Measurements from ENCODE around the gene LACRT. TPM values are rescaled to one million over a fixed set of nuclear protein-coding genes. Genes with fewer than 3 reads are reported as not detected.

The LACRT gene
- not detected for total RNA-seq
- not detected for polyA plus RNA-seq (2013, experiment 1 of 2)
- not detected for polyA plus RNA-seq (2013, experiment 2 of 2)
- 0 to 0.06 (median 0) reads per million in 172 experiments for total RNA-seq

- no peaks in the 10 kb centered on the region for H3K4me1 ChIP-seq (ENCODE audit: insufficient read depth, low read length)
- POLR2A ChIA-PET: no interaction called here
These were observed at the start of gene LACRT for GRCh38 chr12:54634795-54635194. TSS of gene LACRT (minus strand) at chr12:54634895. CDS start at chr12:54634841, 54 bp downstream.

DNA sequence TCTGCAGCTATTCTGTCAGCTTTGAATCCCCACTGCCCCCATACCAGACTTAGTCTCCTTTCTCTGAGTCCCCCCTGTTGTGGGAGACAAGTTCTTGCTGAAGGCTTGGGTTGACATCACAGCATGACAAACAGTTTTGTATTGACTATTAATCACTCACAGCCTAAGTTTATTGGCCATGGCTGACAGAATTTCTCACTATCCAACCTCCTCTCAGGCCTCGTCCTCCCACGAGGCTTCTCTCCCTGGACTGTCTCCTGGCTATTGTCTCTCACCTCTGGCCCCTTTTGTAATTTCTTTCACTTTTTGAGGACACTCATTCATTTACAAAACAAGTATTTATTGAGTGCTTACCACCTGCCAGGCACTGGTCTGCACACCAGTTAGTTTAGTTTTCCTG is 48.7 kb upstream of the LACRT start:
- CTCF ChIA-PET: no interaction called here
- Mint-ChIP-seq H3K4me1 (ENCODE audit: low read depth) (no peaks in the 10 kb centered on the region), H3K27ac (no peak overlapping the region), H3K4me3 (no peak overlapping the region), H3K27me3 (peaks cover 84% of the 10 kb centered on the region), H3K36me3 (ENCODE audit: low read depth) (no peaks in the 10 kb centered on the region), H3K9me3 (no peaks in the 10 kb centered on the region)
- POLR2A ChIA-PET: no interaction called here
- Histone ChIP-seq H3K27ac (ENCODE audit: low read depth in 1 of 2, low read length in 2 of 2) (no peak overlapping the region), H3K9me3 (ENCODE audit: control insufficient read depth in 1 of 2, insufficient read depth in 1 of 2, low read length in 2 of 2) (peaks cover 0 to 6% of the 10 kb centered on the region in 2 experiments), H3K4me1 (ENCODE audit: insufficient read depth, low read length) (no peaks in the 10 kb centered on the region), H3K36me3 (ENCODE audit: insufficient read depth, low read length) (no peaks in the 10 kb centered on the region), H3K4me3 (ENCODE audit: low read length) (no peak overlapping the region), H3K27me3 (ENCODE audit: control insufficient read depth in 1 of 2, insufficient read depth in 2 of 2, low read length in 2 of 2) (peaks cover 26 to 35% of the 10 kb centered on the region in 2 experiments)
- ATAC-seq (ENCODE audit: poor library complexity) (no peak), DNase-seq (no peak)
- intact Hi-C loops (cut with DNase I, micrococcal nuclease): no loop called here
- TF ChIP-seq, protein P1, sequence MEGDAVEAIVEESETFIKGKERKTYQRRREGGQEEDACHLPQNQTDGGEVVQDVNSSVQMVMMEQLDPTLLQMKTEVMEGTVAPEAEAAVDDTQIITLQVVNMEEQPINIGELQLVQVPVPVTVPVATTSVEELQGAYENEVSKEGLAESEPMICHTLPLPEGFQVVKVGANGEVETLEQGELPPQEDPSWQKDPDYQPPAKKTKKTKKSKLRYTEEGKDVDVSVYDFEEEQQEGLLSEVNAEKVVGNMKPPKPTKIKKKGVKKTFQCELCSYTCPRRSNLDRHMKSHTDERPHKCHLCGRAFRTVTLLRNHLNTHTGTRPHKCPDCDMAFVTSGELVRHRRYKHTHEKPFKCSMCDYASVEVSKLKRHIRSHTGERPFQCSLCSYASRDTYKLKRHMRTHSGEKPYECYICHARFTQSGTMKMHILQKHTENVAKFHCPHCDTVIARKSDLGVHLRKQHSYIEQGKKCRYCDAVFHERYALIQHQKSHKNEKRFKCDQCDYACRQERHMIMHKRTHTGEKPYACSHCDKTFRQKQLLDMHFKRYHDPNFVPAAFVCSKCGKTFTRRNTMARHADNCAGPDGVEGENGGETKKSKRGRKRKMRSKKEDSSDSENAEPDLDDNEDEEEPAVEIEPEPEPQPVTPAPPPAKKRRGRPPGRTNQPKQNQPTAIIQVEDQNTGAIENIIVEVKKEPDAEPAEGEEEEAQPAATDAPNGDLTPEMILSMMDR (IDR thresholded peaks at IDR 0.05): no peak

More at GRCh38 chr12:54634795-54635194, at the start of gene LACRT:
- DNase-seq (no peak), ATAC-seq (ENCODE audit: poor library complexity) (no peak)
- no peaks in the 10 kb centered on the region for H3K4me1 Mint-ChIP-seq (ENCODE audit: low read depth)
- Histone ChIP-seq H3K27me3 (ENCODE audit: control insufficient read depth in 1 of 2, insufficient read depth in 2 of 2, low read length in 2 of 2) (peaks cover 6 to 8% of the 10 kb centered on the region in 2 experiments), H3K36me3 (ENCODE audit: insufficient read depth, low read length) (no peaks in the 10 kb centered on the region), H3K9me3 (ENCODE audit: control insufficient read depth in 1 of 2, insufficient read depth in 1 of 2, low read length in 2 of 2) (no peaks in the 10 kb centered on the region), H3K27ac (ENCODE audit: low read depth in 1 of 2, low read length in 2 of 2) (no peak within 1 kb of the TSS), H3K4me3 (ENCODE audit: low read length) (no peak within 1 kb of the TSS)
- no peak within 1 kb of the TSS for H3K27ac Mint-ChIP-seq
- TF ChIP-seq, protein P1 (IDR thresholded peaks at IDR 0.05): no peak
- H3K27me3 Mint-ChIP-seq: peaks cover 35% of the 10 kb centered on the region
- intact Hi-C loops (cut with DNase I, micrococcal nuclease): no loop called here
- no peaks in the 10 kb centered on the region for H3K36me3 Mint-ChIP-seq (ENCODE audit: low read depth)
- H3K4me3 Mint-ChIP-seq: no peak within 1 kb of the TSS
- CTCF ChIA-PET: no interaction called here
- H3K9me3 Mint-ChIP-seq: no peaks in the 10 kb centered on the region

DNA sequence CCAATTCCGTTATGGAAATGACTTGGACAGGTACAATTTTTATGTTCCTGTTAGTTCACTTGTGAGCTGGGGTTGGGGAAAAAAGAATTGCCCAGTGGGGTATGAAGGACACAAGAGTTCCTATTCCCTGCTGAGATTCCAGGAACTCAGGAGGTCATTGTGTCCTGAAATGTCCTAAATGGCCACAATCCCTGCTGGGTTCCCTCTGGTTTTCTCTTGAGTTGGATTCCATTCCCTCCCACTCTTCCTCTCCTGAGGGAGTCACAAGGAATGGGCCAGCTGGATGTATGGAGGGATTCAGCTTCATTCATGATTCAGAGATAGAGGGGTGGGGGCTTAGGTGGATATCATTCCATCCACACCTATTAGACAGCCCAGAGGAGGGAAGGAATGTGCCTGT is 48.0 kb upstream of the LACRT start:
- Histone ChIP-seq H3K4me1 (ENCODE audit: insufficient read depth, low read length) (no peaks in the 10 kb centered on the region), H3K27ac (ENCODE audit: low read depth in 1 of 2, low read length in 2 of 2) (no peak overlapping the region), H3K4me3 (ENCODE audit: low read length) (no peak overlapping the region), H3K36me3 (ENCODE audit: insufficient read depth, low read length) (no peaks in the 10 kb centered on the region), H3K9me3 (ENCODE audit: control insufficient read depth in 1 of 2, insufficient read depth in 1 of 2, low read length in 2 of 2) (peaks cover 0 to 6% of the 10 kb centered on the region in 2 experiments), H3K27me3 (ENCODE audit: control insufficient read depth in 1 of 2, insufficient read depth in 2 of 2, low read length in 2 of 2) (peaks cover 29% of the 10 kb centered on the region in 2 experiments)
- POLR2A ChIA-PET: no interaction called here
- Mint-ChIP-seq H3K4me1 (ENCODE audit: low read depth) (no peaks in the 10 kb centered on the region), H3K4me3 (no peak overlapping the region), H3K27me3 (peaks cover 84% of the 10 kb centered on the region), H3K9me3 (no peaks in the 10 kb centered on the region), H3K27ac (no peak overlapping the region), H3K36me3 (ENCODE audit: low read depth) (no peaks in the 10 kb centered on the region)
- intact Hi-C loops (cut with DNase I, micrococcal nuclease): no loop called here
- ATAC-seq (ENCODE audit: poor library complexity): no peak
- no peak for DNase-seq
- CTCF ChIA-PET: no interaction called here
- TF ChIP-seq, protein P1 (IDR thresholded peaks at IDR 0.05): no peak

Measured in CD4-positive, alpha-beta T cell (primary cell).